GM12878 (cell line): ENCODE data around the gene CTSO. TPM values are rescaled to one million over a fixed set of nuclear protein-coding genes. Genes with fewer than 3 reads are reported as not detected.

Source experiments
- ATAC-seq: fragments of 200-7000 bp; cut with Tn5 transposase; 3 replicates; pipeline ENCODE4 v1.9.1; 2020; ENCODE audit warnings: mild to moderate bottlenecking, moderate library complexity
- BruUV-seq: library from RNA; stranded (reverse); fragments of 400-500 nt; replicated peaks from 2 replicates; lab custom pipeline; 2021; lab: Mats Ljungman, UMichigan
- CTCF ChIA-PET: fragments of 300-600 bp; sonication (Branson Sonifier 250); formaldehyde crosslinking; extraction: SDS; loops from one replicate; lab custom pipeline; 2021; ENCODE audit warnings: inconsistent platforms; lab: Yijun Ruan, JAX
- POLR2A ChIA-PET: fragments of 350-600 bp; formaldehyde crosslinking; extraction: SDS; loops from one replicate; lab custom pipeline; 2021; ENCODE audit warnings: inconsistent platforms; lab: Charles Lee
- RAD21 ChIA-PET: fragments of 300-600 bp; sonication (Branson Sonifier 250); formaldehyde crosslinking; loops from one replicate; lab custom pipeline; 2023; ENCODE audit warnings: antibody characterized with exemption; ENCODE audit not compliant: unreplicated experiment; lab: Charles Lee
- SMC1A ChIA-PET: fragments of 300-600 bp; sonication (Branson Sonifier 250); formaldehyde crosslinking; loops from one replicate; lab custom pipeline; 2023; ENCODE audit not compliant: unreplicated experiment, uncharacterized antibody; lab: Charles Lee
- DNase-seq: peaks from one replicate; pipeline ENCODE4 v3.0.0-alpha.2; 2011; ENCODE audit warnings: low read depth, low spot score
- FAIRE-seq: peaks from 3 replicates; lab custom pipeline; 2011; peaks lifted over from hg19 to GRCh38; lab: Jason Lieb, UNC
- H2AFZ ChIP-seq: 2 replicates; pipeline ENCODE4 v1.6.0; 2011; ENCODE audit warnings: low read depth, low read length, control low read depth; ENCODE audit not compliant: control insufficient read depth
- H3K27ac ChIP-seq: 2 replicates; pipeline ENCODE4 v1.5.1; 2011; ENCODE audit warnings: control low read depth; ENCODE audit not compliant: control insufficient read depth, insufficient read depth
- H3K27me3 ChIP-seq, 2 experiments: replicated peaks in 1 of 2; 2 replicates each; pipeline versions ENCODE4 v1.6.0 to v1.6.1; 2011; ENCODE audit warnings: low read length in 1 of 2; ENCODE audit not compliant: control insufficient read depth in 2 of 2, insufficient read depth in 2 of 2
- H3K36me3 ChIP-seq, 2 experiments: 2 replicates each; pipeline ENCODE4 v1.5.1; 2011; ENCODE audit warnings: low read length in 1 of 2; ENCODE audit not compliant: control insufficient read depth in 2 of 2, insufficient read depth in 2 of 2
- H3K4me1 ChIP-seq: 2 replicates; pipeline ENCODE4 v1.6.1; 2011; ENCODE audit warnings: mild to moderate bottlenecking, low read length, moderate library complexity, mixed read lengths; ENCODE audit not compliant: control insufficient read depth, insufficient read depth
- H3K4me2 ChIP-seq: 2 replicates; pipeline ENCODE4 v1.6.0; 2011; ENCODE audit warnings: control low read depth; ENCODE audit not compliant: control insufficient read depth, insufficient read depth
- H3K4me3 ChIP-seq: fragments of 200-600 bp; sonication (generic); 2 replicates; pipeline ENCODE4 v1.5.1; 2016
- H3K79me2 ChIP-seq: 2 replicates; pipeline ENCODE4 v1.6.0; 2011; ENCODE audit warnings: low read length; ENCODE audit not compliant: control insufficient read depth, insufficient read depth
- H3K9ac ChIP-seq: 2 replicates; pipeline ENCODE4 v1.8.0; 2011; ENCODE audit warnings: low read length, control low read depth, mixed read lengths; ENCODE audit not compliant: control insufficient read depth, insufficient read depth
- H3K9me3 ChIP-seq: replicated peaks from 3 replicates; pipeline ENCODE4 v1.5.1; 2011; ENCODE audit warnings: mild to moderate bottlenecking, low read length; ENCODE audit not compliant: control insufficient read depth, insufficient read depth
- H4K20me1 ChIP-seq: 2 replicates; pipeline ENCODE4 v1.6.0; 2011; ENCODE audit not compliant: control insufficient read depth, insufficient read depth
- ASH2L ChIP-seq: fragments of 300-600, 200-600 bp; sonication (generic); IDR thresholded peaks from 2 replicates; pipeline ENCODE4 v1.6.1; 2017; ENCODE audit warnings: low read depth, mild to moderate bottlenecking, borderline replicate concordance
- CEBPZ ChIP-seq: fragments of 150-350 bp; IDR thresholded peaks from 2 replicates; pipeline ENCODE4 v1.6.1; 2016; ENCODE audit warnings: low read depth, low read length
- FOS ChIP-seq: IDR thresholded peaks from 3 replicates; pipeline ENCODE4 v1.6.1; 2011; ENCODE audit warnings: borderline replicate concordance; ENCODE audit not compliant: insufficient read length; ENCODE audit errors: extremely low read depth
- KLF5 ChIP-seq: fragments of 450-650 bp; IDR thresholded peaks from 2 replicates; pipeline ENCODE4 v1.6.1; 2014; ENCODE audit warnings: mild to moderate bottlenecking; ENCODE audit not compliant: partially characterized antibody
- SKIL ChIP-seq: fragments of 450-650 bp; IDR thresholded peaks from 2 replicates; pipeline ENCODE4 v1.6.1; 2017; ENCODE audit warnings: mild to moderate bottlenecking, low read depth, inconsistent platforms; ENCODE audit not compliant: poor library complexity, severe bottlenecking
- STAT3 ChIP-seq: IDR thresholded peaks from 2 replicates; pipeline ENCODE4 v1.6.1; 2011; ENCODE audit warnings: low read depth, low read length, improper control_type of control experiment
- ZNF274 ChIP-seq: IDR thresholded peaks from one replicate; pipeline ENCODE4 v1.8.0; 2011; ENCODE audit not compliant: insufficient read length, insufficient read depth
- WGBS: methylation state at CpG from one replicate; pipeline ENCODE4 v1.1.6; 2016; ENCODE audit warnings: low lambda C conversion rate; ENCODE audit not compliant: insufficient replicate concordance, insufficient coverage; ENCODE audit errors: missing lambda C conversion rate; 5-methylcytosine and 5-hydroxymethylcytosine counted together
- in situ Hi-C: fragments of 300-500 bp; cut with MboI; formaldehyde crosslinking; loops from 9 replicates; pipeline ENCODE4 v1.14.3; 2018; ENCODE audit warnings: mixed read lengths
- intact Hi-C: fragments of 100-400 bp; cut with micrococcal nuclease; formaldehyde crosslinking; loops from one replicate; pipeline ENCODE4 v1.14.2; 2022; ENCODE audit not compliant: unreplicated experiment
- polyA plus RNA-seq, 11 experiments: library from polyadenylated mRNA; depleted of rRNA in 4 of 11; unstranded in 6 of 11; stranded (reverse) in 5 of 11; fragments of >200 nt; fragmentation: Nextera tagmentation in 4 of 11; fragmentation: Illumina TruSeq in 1 of 11; extraction: Ambion mirVana in 4 of 11; extraction: Trizol in 1 of 11; gene quantifications; 1 replicate in 1 of 11; 2 replicates in 10 of 11; pipeline versions ENCODE4 v1.2.1 to v1.2.3, GENCODE V29; 2011 to 2016; ENCODE audit warnings: inconsistent platforms in 2 of 11, missing spikeins in 2 of 11, low read depth in 1 of 11
- total RNA-seq, 4 experiments: library from RNA; depleted of rRNA in 3 of 4; stranded (reverse); fragments of >200 nt in 3 of 4; fragmentation: Illumina TruSeq in 1 of 4; extraction: Trizol in 1 of 4; gene quantifications; 2 replicates each; pipeline versions ENCODE4 v1.2.1 to v1.2.3, GENCODE V29; 2013 to 2021

The CTSO gene
- total and polyA plus RNA-seq, 10 of the 15 experiments (the other 5 are each of a cell fraction or from before 2014, with no cell fraction given) = 3.9 to 9.7 (median 7.0) TPM

- in situ Hi-C loops (no loop called here), intact Hi-C loops (no loop called here)
- ChIA-PET RAD21 (interaction anchor here (1.7 to 1.8 kb wide), 2 partner anchors 138 to 140 kb away, joined by 4 to 8 read pairs; no protein-coding TSS in a partner anchor), SMC1A (interaction anchor here (1.4 to 2.3 kb wide), 2 partner anchors 102 to 139 kb away, joined by 3 to 13 read pairs; no protein-coding TSS in a partner anchor), CTCF (interaction anchor here (8.5 kb wide), 1 partner anchor 139 kb away, joined by 186 read pairs; no protein-coding TSS in a partner anchor), POLR2A (no interaction called here)
- FAIRE-seq (no peak), ATAC-seq (no peak), DNase-seq (no peak)
- H3K9ac ChIP-seq = no peak overlapping the region
- H3K79me2 ChIP-seq = no peaks in the 10 kb centered on the region; the same call in 1 of the 2 replicates
- TF ChIP-seq FOS = no peak
- TF ChIP-seq KLF5 = no peak
- TF ChIP-seq STAT3 = no peak
- no peaks in the 10 kb centered on the region for H3K4me1 ChIP-seq
- H3K27me3 ChIP-seq = no peaks in the 10 kb centered on the region
- 95% methylated on average over 1 of the region's 1 CpG for WGBS
- H3K36me3 ChIP-seq = no peaks in the 10 kb centered on the region
- H3K9me3 ChIP-seq = no peaks in the 10 kb centered on the region
- BruUV-seq = no TSS peak
- no peaks in the 10 kb centered on the region for H4K20me1 ChIP-seq
- no peak overlapping the region for H3K4me3 ChIP-seq
- H2AFZ ChIP-seq = no peak overlapping the region
- no peak overlapping the region for H3K4me2 ChIP-seq
- H3K27ac ChIP-seq = no peak overlapping the region
These were observed 5.1 kb downstream of the CTSO start for GRCh38 chr4:155948541-155948940.

- ChIA-PET RAD21 (no interaction called here), SMC1A (interaction anchor here (1.0 kb wide), 1 partner anchor 136 kb away, joined by 3 read pairs; no protein-coding TSS in a partner anchor), POLR2A (interaction anchor here (0.6 kb wide), 1 partner anchor 510 kb away, joined by 7 read pairs; no protein-coding TSS in a partner anchor), CTCF (no interaction called here)
- Histone ChIP-seq H3K4me2 (no peak overlapping the region), H2AFZ (no peak overlapping the region), H3K36me3 (no peaks in the 10 kb centered on the region), H3K4me1 (no peaks in the 10 kb centered on the region), H3K27ac (no peak overlapping the region), H3K9ac (no peak overlapping the region), H3K9me3 (no peaks in the 10 kb centered on the region), H3K4me3 (no peak overlapping the region), H3K79me2 (no peaks in the 10 kb centered on the region), H3K27me3 (no peaks in the 10 kb centered on the region), H4K20me1 (no peaks in the 10 kb centered on the region)
- no peak for FAIRE-seq
- 48% methylated on average over 4 of the region's 4 CpGs for WGBS
- in situ Hi-C loops (no loop called here), intact Hi-C loops (no loop called here)
- no peak for ATAC-seq
- BruUV-seq = no TSS peak
- DNase-seq = no peak
- TF ChIP-seq CEBPZ (no peak), ASH2L (no peak), ZNF274 (no peak), SKIL (no peak)
These were observed 7.2 kb downstream of the CTSO start for GRCh38 chr4:155946486-155946885.
